Erythroblast (primary cell): ENCODE results near the gene SARS1.
"Not testable (repeated sequence)": the region's sequence is repeated elsewhere in the genome, so short reads cannot be mapped to it uniquely, and the experiment has no call there.

Experiments
- DNase-seq, 2 experiments: peaks; one replicate each; lab custom pipeline; 2025; lab: John Stamatoyannopoulos, UW
- GATA1 ChIP-seq: IDR thresholded peaks from 2 replicates; pipeline ENCODE4 v1.6.1; 2011; ENCODE audit warnings: low read depth, mild to moderate bottlenecking, control low read depth, low read length, moderate library complexity
- POLR2A ChIP-seq: IDR thresholded peaks from 2 replicates; pipeline ENCODE4 v1.6.1; 2011; ENCODE audit warnings: mild to moderate bottlenecking, low read length

Gene SARS1

DNA sequence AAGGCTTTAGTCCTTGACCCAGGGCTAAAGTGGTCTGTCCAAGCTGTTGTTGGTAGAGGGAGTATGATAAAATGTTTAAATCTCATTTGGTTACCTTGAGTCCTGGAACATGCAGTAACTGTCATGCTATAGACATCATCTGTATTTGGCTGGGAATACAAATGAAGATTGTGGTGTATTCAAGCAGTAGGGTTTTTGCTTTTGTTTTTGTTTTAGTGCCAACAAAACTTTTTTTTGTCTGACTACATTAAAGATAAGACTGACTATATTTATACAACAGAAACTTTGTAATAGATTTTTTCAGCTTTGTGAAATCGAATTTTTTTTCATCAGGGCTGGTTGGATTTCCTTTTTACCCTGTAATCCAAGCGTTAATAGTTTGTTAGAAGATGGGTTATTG lies 7.4 kb upstream of the SARS1 start:
- no peak for DNase-seq
- no peak for TF ChIP-seq GATA1
- no peak for TF ChIP-seq POLR2A

GRCh38 chr1:109207467-109208103 lies 6.1 kb upstream of the SARS1 start:
- no peak for TF ChIP-seq GATA1
- no peak for TF ChIP-seq POLR2A

DNA sequence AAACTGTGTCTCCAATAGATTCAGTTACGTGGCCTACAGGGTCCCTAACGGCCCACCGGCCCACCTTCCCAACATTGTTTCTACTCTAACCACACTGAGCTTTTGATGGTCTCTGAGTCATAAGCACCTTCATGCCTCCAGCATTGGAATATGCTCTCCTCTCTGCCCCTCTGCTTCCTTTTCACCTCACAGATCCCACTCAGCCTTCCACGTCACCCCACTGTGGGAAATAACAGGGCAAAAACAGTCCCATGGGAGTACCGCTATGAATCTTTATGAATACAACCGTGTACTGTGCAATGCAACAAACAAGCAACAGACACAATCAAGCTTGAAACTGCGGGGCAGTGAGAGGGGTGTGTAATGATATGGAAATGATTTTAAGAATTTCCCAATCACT lies 5.3 kb upstream of the SARS1 start:
- TF ChIP-seq GATA1 (no peak), POLR2A (no peak)
- no peak for DNase-seq

More at GRCh38 chr1:109207467-109208103, 6.1 kb upstream of the SARS1 start:
- no peak for DNase-seq

- no peak for DNase-seq
- TF ChIP-seq POLR2A (no peak), GATA1 (no peak)
These were observed 4.8 kb upstream of the SARS1 start for GRCh38 chr1:109208836-109209463.

DNA sequence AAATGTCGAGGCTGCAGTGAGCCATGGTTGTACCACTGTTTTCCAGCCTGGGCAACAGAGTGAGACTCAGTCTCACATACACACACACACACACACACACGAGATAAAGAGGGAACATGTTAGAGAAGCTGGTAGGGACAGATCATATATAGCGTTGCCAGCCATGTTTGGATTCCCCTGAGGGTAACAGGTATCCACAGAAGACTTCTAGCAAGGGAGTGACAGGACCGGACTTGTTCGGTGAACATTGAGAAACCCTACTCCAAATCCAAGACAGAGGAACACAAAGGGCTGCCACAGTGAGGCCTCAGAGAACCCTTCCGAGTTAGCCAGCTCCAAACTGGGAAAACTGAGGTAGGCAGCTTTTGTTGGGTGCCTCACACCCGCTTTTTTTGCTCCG lies 3.7 kb upstream of the SARS1 start:
- DNase-seq: no peak
- TF ChIP-seq POLR2A (no peak), GATA1 (no peak)

DNA sequence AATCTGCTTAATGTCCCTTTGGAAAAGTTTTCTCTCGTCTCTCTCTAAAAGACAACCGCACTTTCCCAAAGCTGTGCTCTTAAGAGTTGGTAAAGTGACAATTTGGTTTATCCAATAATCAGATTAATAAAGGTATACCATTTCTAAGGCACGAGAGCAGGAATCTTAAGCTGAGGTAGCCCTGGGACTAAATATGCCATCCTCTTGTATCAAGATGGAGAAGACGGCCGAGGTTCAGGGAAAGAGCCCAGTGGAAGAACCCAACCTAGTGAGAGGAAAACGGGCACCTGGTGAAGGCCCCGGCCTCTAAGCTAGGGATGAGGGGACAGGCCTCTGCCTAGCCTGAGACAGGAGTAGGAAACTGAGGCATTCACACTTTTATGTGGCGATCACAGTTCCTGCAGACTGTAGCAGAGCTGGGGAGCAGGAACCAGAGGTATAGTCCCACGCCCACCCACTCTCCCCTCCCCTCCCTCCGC lies 334 bp upstream of the SARS1 start:
- TF ChIP-seq POLR2A: no peak

GRCh38 chr1:109214695-109215623 lies 1.2 kb downstream of the SARS1 start:
- DNase-seq: peak; percentile 89 to 93
- no peak for TF ChIP-seq GATA1
- TF ChIP-seq POLR2A: no peak

More for the DNA sequence above, 334 bp upstream of the SARS1 start:
- no peak for DNase-seq

GRCh38 chr1:109216662-109217061 lies 2.9 kb downstream of the SARS1 start:
- no peak for TF ChIP-seq GATA1
- no peak for TF ChIP-seq POLR2A
- DNase-seq: peak; percentile 14 to 28

- TF ChIP-seq POLR2A: no peak
- no peak for TF ChIP-seq GATA1
- peak; percentile 66 to 77 for DNase-seq
These were observed 4.8 kb downstream of the SARS1 start for GRCh38 chr1:109218516-109218915.

DNA sequence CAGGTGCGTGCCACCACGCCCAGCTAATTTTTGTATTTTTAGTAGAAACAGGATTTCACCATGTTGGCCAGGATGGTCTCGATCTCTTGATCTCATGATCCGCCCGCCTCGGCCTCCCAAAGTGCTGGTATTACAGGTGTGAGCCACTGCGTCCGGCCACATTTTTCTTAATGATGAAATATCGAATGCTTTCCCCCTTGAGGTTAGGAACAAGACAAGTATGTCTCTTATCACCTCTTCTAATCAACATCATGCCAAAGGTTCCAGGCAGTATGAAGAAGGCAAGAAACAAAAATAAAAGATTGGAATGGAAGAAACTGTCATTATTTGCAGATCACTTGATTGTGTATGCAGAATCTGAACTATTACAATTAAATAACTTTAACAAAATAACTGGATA lies 7.5 kb downstream of the SARS1 start:
- not testable (repeated sequence) for DNase-seq

DNA sequence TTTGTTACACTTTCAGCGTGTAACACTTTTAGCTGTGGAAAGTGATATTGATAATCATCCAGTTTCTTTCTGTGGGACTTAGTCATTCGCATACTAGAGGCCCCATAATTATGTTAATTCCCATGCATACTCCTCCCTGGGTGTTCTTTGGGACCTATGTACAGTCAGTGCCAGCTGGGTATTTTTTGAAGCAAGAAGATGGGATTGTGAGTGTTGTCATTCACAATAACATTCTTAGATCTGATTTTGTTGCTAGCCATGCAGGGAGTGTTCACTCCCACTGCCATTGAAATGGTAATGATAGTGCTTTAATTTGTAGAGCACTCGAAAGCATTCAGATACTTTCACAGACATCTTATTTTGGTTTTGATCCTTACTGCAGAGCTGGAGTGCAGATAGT lies 11.6 kb downstream of the SARS1 start:
- DNase-seq: no peak
- TF ChIP-seq GATA1 (no peak), POLR2A (no peak)

GRCh38 chr1:109225711-109226445 lies 12.2 kb downstream of the SARS1 start:
- no peak for TF ChIP-seq GATA1
- no peak for TF ChIP-seq POLR2A
- no peak for DNase-seq

- no peak for TF ChIP-seq POLR2A
- TF ChIP-seq GATA1: no peak
- no peak for DNase-seq
These were observed 14.4 kb downstream of the SARS1 start for GRCh38 chr1:109228167-109228566.

GRCh38 chr1:109229531-109230127 lies 15.9 kb downstream of the SARS1 start:
- TF ChIP-seq GATA1 (no peak), POLR2A (no peak)
- no peak for DNase-seq

GRCh38 chr1:109231066-109231465 lies 17.3 kb downstream of the SARS1 start:
- DNase-seq: no peak
- TF ChIP-seq POLR2A: no peak
- TF ChIP-seq GATA1: no peak
